Right lung (tissue), 5 donors: Measurements from ENCODE around the gene NOVA2. TPM values are rescaled to one million over a fixed set of nuclear protein-coding genes. Genes with fewer than 3 reads are reported as not detected.

Source experiments
- DNase-seq, 2 donors: peaks; one replicate each; pipeline ENCODE4 v3.0.0-alpha.2; 2013
- polyA plus RNA-seq, 5 donors: library from polyadenylated mRNA; unstranded; fragments of 120-200 nt; gene quantifications; one replicate each; pipeline versions ENCODE4 v1.2.1 to v1.2.3, GENCODE V29; 2013; ENCODE audit warnings: inconsistent platforms in 1 of 5, low replicate concordance in 1 of 5; ENCODE audit not compliant: insufficient read length in 5 of 5, insufficient read depth in 1 of 5

NOVA2 gene
- polyA plus RNA-seq, 5 donors: 7.4 to 11.1 (median 9.6) TPM

- DNase-seq: no peak
These were observed 29.1 kb upstream of the NOVA2 start for GRCh38 chr19:46002678-46003275.

GRCh38 chr19:46000491-46001246, 27.0 kb upstream of the NOVA2 start:
- DNase-seq: no peak

GRCh38 chr19:45999653-46000121, 26.0 kb upstream of the NOVA2 start:
- DNase-seq: no peak

- DNase-seq: no peak
These were observed 25.2 kb upstream of the NOVA2 start for GRCh38 chr19:45998834-45999233.

- DNase-seq: no peak
These were observed 23.3 kb upstream of the NOVA2 start for GRCh38 chr19:45996933-45997332.

GRCh38 chr19:45995715-45996385, 22.2 kb upstream of the NOVA2 start:
- no peak for DNase-seq

GRCh38 chr19:45994998-45995714, 21.5 kb upstream of the NOVA2 start, which contains the start of gene CCDC61:
Gene CCDC61, plus strand, starts transcription at chr19:45995467. Its CDS starts 7,552 bp downstream, at chr19:46003019.
- DNase-seq: peak; percentile 98 to 99

GRCh38 chr19:45994456-45994997, 20.9 kb upstream of the NOVA2 start:
- no peak for DNase-seq

GRCh38 chr19:45990113-45990728, 16.6 kb upstream of the NOVA2 start:
- no peak for DNase-seq

GRCh38 chr19:45985321-45985720, 11.7 kb upstream of the NOVA2 start:
- no peak for DNase-seq

- DNase-seq: no peak
These were observed 7.7 kb upstream of the NOVA2 start for GRCh38 chr19:45981350-45981749.

GRCh38 chr19:45978156-45978555, 4.5 kb upstream of the NOVA2 start:
- DNase-seq: no peak

GRCh38 chr19:45976178-45976577, 2.5 kb upstream of the NOVA2 start:
- DNase-seq: no peak

- DNase-seq: no peak
These were observed 1.8 kb upstream of the NOVA2 start for GRCh38 chr19:45975306-45976070.

- no peak for DNase-seq
These were observed 621 bp downstream of the NOVA2 start for GRCh38 chr19:45972947-45973540.

- DNase-seq: no peak
These were observed 1.4 kb downstream of the NOVA2 start for GRCh38 chr19:45972081-45972946.

- DNase-seq: no peak
These were observed 2.3 kb downstream of the NOVA2 start for GRCh38 chr19:45971260-45971902.

- DNase-seq: no peak
These were observed 4.0 kb downstream of the NOVA2 start for GRCh38 chr19:45969676-45970075.

GRCh38 chr19:45968626-45969025, 5.0 kb downstream of the NOVA2 start:
- DNase-seq: no peak
